Measurements from ENCODE around the gene SLC12A8.

The SLC12A8 gene

DNA sequence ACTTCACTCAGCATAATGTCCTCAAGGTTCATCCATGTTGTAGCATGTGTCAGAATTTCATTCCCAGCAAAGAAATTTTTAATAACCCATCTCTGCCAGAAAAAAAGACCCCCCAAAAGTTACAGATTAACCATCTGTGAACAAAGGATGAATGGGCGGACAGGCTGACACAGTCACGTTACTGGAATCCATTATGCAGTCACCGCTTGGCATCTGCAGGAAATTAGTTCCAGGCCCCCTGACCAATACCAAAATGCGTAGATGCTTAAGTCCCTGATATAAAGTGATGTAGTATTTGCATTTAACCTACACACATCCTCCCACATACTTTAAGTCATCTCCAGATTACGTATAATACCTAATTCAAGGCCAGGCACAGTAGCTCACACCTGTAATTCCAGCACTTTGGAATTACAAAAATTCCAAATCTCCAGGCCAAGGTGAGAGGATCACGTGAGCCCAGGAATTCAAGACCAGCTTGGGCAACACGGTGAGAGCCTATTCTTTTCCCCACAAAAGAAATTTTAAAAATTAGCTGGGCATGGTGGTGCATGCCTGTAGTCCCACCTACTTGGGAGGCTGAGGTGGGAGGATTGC lies 1.5 kb upstream of the SLC12A8 start:
- DNase-seq: no peak

DNA sequence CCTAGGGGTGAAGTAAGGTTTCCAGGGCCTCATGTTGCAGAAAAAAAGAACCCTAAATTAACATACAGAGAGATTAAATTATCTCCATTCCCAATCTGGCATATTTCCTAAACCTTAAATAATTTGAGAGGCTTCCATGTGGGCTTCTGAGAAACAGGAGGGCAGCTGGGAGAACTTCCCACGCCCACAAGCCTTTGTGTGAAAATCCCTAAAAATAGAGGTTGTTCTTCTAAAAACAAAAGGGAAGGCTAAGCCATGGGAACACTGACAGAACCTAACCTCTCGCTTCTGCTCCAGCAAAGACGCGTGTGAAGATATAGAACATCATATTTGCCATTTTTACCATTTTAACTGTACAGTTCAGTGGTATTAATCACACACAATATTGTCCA lies 812 bp upstream of the SLC12A8 start:
- no peak for DNase-seq

DNA sequence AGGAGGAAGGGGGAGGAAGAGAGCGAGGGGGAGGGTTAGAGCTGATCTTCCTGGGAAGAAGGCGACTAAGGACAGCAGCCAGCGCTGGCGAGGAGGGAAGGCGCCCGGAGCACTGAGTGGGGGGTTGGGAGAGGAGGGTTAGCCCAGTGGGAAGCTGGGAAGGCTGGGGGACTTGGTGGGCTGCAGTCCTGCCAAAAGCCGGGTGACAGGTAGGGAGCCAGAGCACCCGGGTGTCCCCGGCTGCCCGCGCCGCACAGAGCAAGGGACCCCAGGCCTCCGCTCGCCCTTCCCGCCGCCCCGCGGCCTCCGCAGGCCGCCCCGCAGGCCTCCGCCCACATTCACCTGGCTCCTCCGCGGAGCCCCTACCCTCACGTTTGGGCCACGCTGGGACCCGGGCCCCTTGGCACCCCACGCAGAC lies 448 bp downstream of the SLC12A8 start:
- peak in 1 of 2 experiments; percentile 51 for DNase-seq

DNA sequence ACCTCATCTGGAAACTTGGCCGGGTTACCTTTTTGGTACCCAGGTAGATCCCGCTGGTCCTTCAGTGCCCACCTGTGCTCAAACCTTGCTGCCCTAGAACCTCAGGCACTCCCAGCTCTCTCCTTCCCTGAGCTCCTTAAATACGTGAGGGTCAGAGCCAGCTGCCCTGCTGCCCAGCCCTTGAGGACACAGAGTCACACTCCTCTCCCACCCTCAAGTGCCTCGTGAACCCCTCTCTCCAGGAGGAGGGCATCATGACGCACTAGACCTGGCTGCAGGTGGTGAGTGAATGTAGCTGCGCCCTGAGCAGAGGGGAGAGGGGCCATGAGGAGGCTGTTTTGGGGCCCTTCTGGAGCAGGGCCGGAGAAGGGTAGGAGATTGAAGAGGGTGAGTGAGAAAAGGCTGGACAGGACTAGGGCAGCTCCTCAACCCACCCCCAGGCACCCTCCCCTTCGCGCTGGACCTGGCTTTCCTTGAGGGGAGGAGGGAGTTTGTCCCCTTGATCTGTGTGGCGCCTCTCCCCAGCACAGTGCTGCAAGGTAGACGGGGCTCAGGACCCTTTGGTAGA lies 941 bp downstream of the SLC12A8 start:
- DNase-seq: no peak

DNA sequence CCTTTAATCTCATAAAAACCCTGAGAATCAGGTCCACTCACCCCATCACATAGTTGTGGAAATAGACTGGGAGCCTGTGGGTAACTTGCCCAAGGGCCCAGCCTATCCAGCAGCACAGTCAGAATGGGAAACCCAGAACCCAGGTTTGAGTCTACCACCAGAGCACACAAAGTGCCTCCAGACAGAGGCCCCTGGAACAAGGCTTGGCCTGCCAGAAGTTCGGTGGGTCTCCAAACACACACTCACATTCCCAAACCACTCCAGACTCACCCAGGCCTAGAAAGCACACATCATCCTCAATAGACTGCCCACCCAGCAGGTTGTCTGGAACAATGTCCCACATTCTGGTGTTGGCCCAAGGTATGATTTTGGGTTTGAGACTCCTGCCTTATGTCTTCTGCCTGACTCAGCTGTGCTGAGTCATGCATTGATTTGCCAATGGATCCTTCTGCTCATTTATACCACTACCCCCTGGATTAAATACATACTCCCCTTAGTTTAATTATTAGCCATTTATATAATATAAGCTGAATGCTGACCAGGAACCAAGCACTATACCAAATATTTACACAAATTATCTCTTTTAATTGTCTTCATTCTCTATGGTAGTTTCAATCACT lies 4.5 kb downstream of the SLC12A8 start:
- DNase-seq: no peak

DNA sequence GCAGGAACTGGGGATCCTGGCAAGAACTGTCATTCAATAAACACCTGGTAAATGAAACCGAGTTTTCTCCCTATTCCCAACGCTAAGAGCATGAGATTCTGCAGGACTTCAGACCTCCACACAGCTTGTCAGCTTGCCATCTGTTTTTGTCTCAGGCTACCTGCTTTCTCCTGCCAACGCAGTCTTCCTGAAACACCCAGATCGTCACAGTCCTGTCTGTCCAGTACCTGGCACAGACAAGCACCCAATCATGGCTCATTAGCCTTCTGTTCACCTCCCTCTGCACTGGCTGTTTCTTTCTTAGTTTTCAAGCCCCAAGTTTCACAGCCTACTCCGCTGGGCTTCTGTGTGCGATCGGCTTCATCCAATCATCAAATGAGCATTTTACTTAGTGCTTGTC lies 5.0 kb downstream of the SLC12A8 start:
- DNase-seq: no peak

DNA sequence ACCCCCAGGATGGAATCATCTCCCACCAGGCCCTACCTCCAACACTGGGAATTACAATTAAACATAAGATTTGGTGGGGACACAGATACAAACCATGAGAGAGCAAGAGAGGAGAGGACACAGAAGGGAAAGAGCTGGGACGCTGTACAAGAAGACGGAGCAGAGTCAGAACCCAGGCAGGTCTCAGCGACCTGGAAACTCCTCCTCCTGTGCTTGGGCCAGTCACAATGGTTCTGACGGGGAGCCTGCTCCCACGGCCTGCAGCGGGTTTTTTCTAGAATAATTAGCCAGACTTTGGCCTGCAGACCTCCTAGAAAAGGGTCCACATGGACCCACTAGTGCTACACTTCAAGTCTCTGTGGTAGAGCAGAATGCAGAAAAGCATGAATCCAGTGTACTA lies 5.6 kb downstream of the SLC12A8 start:
- DNase-seq: no peak

DNA sequence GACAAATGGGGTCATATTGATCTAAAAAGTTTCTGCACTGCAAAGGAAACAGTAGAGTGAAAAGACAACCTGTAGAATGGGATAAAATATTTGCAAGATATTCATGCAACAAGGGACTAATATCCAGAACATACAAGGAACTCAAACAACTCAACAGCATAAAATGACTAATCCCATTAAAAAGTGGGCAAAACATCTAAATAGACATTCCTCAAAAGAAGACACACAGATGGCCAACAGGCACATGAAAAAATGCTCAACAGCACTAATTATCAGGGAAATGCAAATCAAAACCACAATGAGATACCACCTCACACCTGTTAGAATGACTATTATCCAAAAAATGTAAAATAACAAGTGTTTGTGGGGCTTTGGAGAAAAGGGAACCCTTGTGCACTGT lies 8.8 kb downstream of the SLC12A8 start:
- DNase-seq: no peak

DNA sequence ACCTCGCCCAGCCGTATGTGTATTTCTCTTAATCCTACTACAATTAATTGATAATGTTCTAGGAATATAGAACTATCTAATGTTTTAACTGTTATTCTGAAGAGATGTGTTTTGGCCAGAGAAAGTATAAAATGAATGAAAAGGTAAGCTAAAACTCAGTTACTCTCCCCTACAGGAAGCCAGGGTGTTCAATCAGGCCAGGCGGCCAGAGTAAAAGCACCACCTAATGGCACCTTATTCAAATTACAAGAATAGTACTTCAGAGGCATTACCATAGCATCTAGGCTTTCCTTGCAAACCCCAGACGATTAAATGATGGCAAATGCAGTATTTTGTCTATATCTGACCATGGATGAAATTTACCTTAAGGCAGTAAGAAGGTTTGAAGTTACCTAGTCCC lies 10.4 kb downstream of the SLC12A8 start:
- DNase-seq: peak in 1 of 2 experiments; percentile 43

DNA sequence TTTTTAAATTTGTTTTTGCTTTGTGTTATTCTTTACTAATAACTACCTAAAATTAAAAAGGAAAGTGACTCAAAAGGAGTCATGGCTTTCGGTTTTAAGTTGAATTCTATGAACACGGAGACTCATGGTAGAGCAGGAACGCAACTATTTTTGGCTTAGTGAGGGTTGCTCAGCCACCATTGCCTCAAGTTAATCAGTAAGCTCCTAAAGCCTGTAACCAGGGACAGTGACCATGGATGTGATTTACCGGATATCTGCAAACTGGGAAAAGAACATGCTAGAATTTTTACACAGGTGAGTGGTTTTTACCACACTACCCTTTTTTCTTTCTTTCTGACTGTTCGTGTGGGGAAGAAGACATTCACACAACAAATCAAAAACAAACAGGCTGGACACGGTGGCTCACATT lies 11.8 kb downstream of the SLC12A8 start:
- DNase-seq: no peak

DNA sequence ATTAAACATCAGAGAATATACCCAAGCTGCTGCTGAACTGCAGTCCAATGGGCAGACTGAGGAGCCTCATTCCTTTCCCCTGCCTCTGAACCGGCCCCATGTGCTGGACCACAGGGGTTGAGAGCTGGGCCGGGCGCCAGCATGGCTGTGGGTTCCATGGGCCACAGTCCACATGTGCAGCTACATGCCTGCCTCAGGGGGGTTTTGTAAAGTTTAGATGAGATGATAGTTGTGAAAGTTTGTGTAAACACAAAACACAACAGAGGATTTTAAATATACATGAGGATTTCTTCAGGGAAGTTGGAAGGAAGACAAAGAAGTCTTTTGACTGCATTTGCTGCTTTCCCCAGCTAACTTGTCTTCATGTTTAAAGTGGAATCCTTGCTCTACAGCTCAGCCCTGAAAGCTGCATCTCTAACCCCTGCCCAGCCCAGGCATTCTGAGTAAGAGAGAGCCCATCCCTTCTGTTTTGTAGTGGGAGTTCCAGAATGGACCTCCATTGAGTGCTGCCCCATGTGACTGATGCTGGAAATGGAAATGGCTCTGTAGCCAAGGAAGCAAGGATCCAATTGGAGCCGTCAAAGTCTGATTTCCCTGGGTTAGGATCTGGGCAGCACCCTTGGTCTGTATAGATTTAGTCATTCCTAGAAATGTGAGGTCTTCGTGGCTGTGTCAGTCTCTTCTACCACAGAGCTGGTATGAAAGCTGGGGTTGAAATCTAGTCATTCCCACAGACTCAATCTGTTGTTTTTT lies 17.5 kb downstream of the SLC12A8 start:
- DNase-seq: no peak

DNA sequence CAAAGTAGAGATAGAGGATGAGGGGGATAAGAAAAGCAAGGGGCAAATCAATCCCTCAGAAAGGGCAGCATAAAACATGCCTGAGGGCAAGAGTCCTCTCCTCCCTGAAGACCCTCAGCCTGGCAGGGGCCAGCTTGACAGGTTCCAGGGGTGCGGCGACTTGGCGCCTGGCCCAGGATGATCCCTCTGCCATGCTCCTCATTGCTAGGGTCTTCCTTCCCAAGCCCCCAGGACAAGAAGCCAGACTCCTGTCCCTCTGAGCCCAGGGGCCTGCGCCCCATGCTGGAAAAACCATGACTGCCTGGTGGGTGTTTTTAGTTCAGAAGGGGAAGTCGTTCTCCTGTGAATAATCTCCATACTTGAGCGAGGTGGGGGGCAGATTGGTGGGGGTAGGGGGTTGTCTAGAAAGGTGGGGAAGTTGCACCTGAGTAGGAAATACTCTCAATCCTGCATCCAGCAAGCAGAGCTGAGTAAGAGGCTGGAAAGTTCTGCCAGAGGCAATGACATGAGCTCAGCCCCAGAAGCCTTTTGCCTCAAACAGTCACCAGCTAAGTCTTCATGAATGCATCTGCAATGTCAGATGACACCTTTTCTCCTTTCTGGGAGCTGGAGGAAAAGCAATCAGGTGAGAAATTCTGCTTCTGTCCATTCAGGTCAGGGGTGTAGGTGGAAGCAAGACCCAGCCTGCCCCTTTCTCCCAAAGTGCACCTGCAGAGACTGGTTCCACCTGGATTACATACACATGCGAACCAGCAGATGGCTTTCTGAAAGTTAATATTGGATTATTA lies 18.3 kb downstream of the SLC12A8 start:
- no peak for DNase-seq

DNA sequence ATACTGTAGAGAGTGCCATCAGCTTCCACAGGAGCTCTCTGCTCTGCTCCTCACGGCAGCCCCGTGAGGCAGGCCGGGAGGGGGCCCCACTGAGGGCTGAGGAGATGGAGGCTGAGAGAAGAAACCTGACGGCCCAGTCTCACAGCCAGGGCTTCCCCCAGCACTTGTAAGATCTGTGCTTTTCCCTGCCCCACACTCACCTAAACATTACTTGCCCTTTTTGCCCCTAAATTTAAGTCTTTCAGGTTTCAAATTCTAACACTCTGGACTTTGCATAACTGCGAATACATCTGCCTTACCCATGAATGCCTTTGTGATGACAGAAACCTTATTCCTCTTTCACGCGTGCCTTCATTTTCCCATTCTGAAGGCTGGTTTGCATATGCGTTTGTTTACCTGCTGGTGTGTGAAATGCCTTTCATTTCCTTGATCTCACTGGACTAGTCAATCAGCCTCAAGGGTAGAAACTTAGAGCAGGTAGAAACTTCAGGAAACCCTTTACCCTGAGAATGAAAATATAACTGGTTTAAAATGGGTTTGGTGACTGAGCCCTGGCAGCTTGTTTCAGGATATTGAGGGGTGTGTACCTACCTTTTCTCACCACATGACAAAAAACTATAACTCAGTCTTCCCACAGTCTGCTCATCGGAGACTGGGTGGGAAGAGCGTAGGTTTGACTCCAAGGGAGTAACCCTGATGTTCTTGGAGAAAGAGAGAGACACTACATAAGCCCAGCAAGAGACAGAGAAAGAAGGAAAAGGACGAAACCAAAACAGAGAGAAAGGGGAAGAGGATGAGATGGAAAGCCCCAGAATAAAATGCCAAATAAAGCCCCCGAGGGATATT lies 20.1 kb downstream of the SLC12A8 start:
- peak; percentile 72 to 86 for DNase-seq

DNA sequence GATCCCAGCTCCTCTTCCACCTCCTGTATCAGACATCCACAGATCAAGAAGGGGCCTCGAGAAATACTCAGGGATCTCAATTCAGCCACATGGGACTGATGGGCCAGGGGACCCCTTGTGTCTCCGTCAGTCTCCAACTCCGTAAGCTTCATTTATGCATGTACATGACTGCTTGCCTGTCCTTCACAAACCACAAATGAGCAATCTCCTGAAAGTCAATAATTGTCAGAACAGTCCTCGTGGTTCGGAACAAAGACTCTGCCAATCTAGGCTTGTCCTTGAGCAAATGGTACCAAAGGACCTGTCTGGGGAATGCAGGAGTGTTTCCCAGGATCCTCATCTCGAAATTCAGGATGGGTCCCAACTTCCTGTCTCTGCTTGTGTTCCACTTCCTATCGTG lies 20.8 kb downstream of the SLC12A8 start:
- peak; percentile 27 to 40 for DNase-seq

DNA sequence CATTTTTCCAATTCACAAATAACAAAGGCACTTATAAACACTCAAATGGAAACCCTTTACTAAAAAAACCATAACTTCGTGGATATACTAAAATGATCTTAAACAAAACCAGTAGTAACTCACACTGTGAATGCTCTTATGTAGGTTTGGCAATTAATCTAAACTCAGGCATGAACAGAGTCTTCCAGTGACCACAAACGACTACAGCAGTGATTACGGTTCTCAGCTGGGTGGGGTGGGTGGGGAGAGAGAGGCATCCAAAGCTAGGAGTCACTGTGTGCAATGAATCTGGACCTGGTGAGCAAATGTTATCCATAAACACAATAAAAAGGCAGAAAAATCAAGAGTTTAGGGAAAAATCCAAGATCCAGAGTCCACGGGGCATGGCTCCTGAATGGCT lies 21.3 kb downstream of the SLC12A8 start:
- DNase-seq: no peak

DNA sequence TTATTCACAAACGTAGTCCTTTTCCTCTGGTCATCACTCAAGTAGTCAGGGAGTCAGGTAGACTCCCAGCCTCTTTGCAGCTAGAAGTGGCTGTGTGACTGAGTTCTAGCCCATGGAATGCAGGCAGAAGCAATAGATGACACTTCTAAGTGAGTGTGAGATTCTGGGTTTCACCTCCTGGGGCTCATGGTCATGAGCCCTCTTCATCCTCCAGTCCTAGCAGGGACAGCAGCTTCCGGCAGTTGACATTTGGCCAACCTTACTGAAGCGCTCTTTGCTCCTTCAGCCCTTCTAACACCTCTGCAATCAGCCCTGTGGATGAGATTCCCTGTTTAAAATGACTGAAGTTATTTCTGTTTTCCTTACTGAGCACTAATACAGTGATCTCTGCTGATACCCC lies 21.8 kb downstream of the SLC12A8 start:
- no peak for DNase-seq

DNA sequence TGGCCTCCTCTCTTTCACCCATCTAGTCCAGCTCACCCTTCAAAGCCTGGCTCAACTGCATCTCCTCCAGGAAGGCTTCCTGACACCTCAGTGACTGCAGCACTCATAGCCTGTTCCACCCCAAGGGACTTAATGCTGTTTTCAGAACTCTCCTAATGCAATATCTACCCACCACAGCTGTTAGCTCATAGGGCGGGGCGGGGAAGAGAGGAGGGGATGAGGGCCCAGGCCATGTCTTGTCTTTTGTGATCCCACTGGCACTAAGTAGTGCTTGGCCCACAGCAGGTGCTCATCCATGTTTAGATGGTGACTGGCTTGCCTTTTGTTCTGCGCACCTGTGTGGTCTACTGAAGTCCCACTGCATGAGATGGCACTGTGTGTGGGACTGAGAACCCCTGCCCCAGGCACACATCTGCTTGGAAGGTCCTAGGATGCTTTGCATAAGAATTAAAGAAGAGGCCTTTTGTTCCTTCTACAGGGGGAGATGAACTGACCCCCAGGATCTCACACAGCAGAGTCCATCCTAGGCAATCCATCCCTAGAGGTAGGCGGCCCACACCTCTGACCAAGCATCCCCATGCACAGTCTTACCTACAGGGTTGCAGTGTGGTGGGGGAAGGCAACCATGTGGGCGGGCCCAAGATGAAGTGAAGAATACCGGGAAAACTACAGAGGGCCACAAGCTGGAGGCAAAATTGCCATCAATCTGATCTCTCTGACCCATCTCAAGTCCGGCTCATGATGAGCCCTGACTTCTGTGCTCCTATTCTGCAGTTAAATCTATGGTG lies 23.0 kb downstream of the SLC12A8 start:
- DNase-seq: no peak

DNA sequence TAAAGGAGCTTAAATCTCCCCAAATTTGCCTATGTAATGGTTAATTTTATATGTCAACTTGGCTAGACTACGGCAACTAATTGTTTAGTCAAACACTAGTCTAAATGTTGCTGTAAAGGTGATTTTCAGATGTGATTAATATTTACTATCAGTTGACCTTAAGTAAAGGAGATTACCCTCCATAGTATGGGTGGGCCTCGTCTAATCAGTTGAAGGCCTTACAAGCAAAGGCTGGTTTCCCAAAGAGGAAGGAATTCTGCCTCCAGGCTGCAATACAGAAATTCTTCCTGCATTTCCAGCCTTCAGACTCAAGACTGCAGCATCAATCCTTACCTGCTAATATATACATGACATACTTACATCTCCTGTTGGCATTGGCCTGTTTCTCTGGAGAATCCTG lies 23.6 kb downstream of the SLC12A8 start:
- no peak for DNase-seq

DNA sequence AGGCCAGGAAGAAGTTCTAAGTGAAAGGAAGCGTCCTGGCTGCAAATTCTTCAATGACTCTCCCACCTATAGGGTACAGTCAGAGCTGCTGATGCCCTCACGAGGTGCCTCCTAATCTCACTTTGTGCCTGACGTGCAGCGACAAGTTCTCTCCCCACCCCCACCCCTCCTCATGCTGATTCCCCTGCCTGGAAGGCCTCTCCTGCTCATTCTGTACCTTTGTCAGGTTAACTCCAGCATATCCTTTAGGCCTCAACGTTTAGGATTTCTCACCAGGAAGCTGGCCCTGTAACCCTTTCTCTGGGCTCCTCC lies 25.0 kb downstream of the SLC12A8 start:
- DNase-seq: no peak

DNA sequence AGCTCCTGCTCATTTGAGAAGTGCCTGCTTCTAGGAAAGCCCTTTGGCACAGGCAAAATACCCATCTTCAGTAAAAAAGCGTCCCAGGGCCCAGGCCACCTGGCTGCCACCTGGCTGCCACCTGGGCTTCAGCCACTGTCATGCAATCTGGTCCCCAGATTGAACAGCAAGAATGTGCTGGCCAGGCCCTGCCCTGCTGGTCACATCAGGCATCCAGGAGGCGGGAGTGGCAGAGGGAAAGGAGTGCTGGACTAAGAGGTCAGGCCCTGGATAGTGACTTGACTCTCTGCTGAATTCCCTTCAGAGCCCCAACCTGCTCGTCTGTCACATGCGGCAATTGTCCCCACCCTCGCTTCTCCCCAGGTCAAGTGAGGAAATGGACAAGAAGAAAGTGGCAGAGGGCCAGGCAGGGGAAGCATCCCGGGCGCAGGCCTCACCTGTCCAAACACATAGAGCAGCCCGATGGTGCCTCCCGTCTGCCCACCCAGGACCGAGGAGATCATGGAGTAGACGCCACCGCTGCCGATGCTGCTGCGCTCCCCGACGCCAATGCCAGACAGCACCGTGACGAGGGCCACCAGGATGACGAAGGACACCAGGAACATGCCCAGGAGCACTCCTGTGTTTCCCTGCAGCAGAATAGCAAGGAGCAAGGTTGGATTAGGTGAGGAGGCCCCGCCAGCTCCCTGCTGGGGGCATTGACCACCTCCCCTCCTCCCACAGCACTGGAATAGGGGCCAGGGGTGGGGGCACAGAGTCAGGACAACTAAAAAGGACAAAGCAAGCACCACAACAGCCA lies 25.5 kb downstream of the SLC12A8 start:
- no peak for DNase-seq

Measured in NCI-H526 (cell line).